HL-60 (cell line): ENCODE data around the gene ATG3.
"Not testable (repeated sequence)": the region's sequence is repeated elsewhere in the genome, so short reads cannot be mapped to it uniquely, and the experiment has no call there.

Experiments used
- DNase-seq, 2 experiments: peaks; one replicate each; pipeline ENCODE4 v3.0.0-alpha.2; 2010 to 2020; ENCODE audit warnings: low read depth in 1 of 2, low spot score in 1 of 2
- H3K27ac ChIP-seq: fragments of 250-450 bp; sonication (Bioruptor Pico); replicated peaks from 2 replicates; pipeline ENCODE4 v1.5.1; 2020; ENCODE audit warnings: mild to moderate bottlenecking, moderate library complexity
- H3K27me3 ChIP-seq: fragments of 250-450 bp; sonication (Bioruptor Pico); 2 replicates; pipeline ENCODE4 v1.5.1; 2021; ENCODE audit warnings: mild to moderate bottlenecking, moderate library complexity; ENCODE audit not compliant: insufficient read depth, poor library complexity, severe bottlenecking
- H3K4me3 ChIP-seq: replicated peaks from 2 replicates; pipeline ENCODE4 v1.5.1; 2011; ENCODE audit warnings: mild to moderate bottlenecking, control low read depth, low read length; ENCODE audit not compliant: insufficient read depth
- CTCF ChIP-seq: IDR thresholded peaks from one replicate; pipeline ENCODE4 v1.5.1; 2011; ENCODE audit warnings: low read length, control low read depth, inconsistent platforms; ENCODE audit not compliant: insufficient read depth
- GABPA ChIP-seq: IDR thresholded peaks from 2 replicates; pipeline ENCODE4 v1.6.1; 2012; ENCODE audit warnings: low read depth
- POLR2AphosphoS5 ChIP-seq: IDR thresholded peaks from 2 replicates; pipeline ENCODE4 v1.6.1; 2012; ENCODE audit warnings: low read depth
- REST ChIP-seq: IDR thresholded peaks from 2 replicates; pipeline ENCODE4 v1.6.1; 2012; ENCODE audit warnings: low read depth; ENCODE audit not compliant: insufficient replicate concordance
- SPI1 ChIP-seq: IDR thresholded peaks from 2 replicates; pipeline ENCODE4 v1.6.1; 2012; ENCODE audit warnings: low read depth, mild to moderate bottlenecking, borderline replicate concordance

The ATG3 gene

DNA sequence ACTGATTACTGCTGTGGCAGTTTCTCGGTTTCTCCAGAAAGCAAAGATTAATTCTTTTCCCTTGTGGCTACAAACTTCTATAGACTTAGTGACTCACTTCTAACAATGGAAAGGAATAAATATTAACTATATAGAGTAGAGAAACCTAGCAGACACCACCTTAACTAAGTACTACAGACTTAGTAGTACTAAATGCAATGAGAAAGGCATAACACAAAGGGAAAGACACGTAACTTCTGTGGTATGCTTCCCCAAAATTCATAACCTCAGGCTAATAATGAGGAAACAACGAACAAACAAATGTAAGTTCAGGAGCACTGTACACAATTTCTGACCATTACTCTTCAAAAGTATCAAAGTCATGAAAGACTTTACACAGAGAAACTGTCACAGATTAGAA, 31.2 kb downstream of the ATG3 start:
- Histone ChIP-seq H3K27me3 (no peaks in the 10 kb centered on the region), H3K4me3 (no peak overlapping the region), H3K27ac (no peak overlapping the region)
- TF ChIP-seq GABPA (no peak), POLR2AphosphoS5 (no peak), REST (no peak), SPI1 (no peak), CTCF (no peak)
- no peak for DNase-seq

- H3K4me3 ChIP-seq, H3K27me3 ChIP-seq, H3K27ac ChIP-seq, DNase-seq: not testable (repeated sequence)
Measured at GRCh38 chr3:112524127-112524526, 37.6 kb downstream of the ATG3 start.

GRCh38 chr3:112519424-112520001, 42.2 kb downstream of the ATG3 start:
- DNase-seq: peak; percentile 15 to 63
- no peaks in the 10 kb centered on the region for H3K27me3 ChIP-seq
- no peak overlapping the region for H3K27ac ChIP-seq
- TF ChIP-seq POLR2AphosphoS5 (no peak), REST (no peak), CTCF (peak; percentile 64), SPI1 (no peak), GABPA (no peak)
- H3K4me3 ChIP-seq: no peak overlapping the region

DNA sequence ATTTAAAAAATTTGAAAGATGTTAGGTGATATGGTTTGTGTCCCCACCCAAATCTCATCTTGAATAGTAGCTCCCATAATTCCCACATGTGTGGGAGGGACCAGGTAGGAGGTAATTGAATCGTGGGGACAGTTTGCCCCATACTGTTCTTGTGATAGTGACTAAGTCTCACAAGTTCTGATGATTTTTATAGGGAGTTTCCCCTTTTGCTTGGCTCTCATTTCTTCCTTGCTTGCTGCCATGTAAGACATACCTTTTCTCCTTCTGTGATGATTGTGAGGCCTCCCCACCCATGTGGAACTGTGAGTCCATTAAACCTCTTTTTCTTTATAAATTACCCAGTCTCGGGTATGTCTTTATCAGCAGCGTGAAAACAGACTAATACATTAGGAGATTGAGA, 42.8 kb downstream of the ATG3 start:
- H3K4me3 ChIP-seq, H3K27me3 ChIP-seq, H3K27ac ChIP-seq, DNase-seq: not testable (repeated sequence)

- Histone ChIP-seq H3K4me3 (no peak overlapping the region), H3K27me3 (no peaks in the 10 kb centered on the region), H3K27ac (no peak overlapping the region)
- TF ChIP-seq GABPA: no peak
- no peak for TF ChIP-seq POLR2AphosphoS5
- no peak for TF ChIP-seq SPI1
- TF ChIP-seq REST: no peak
- no peak for TF ChIP-seq CTCF
- DNase-seq: no peak
Measured at GRCh38 chr3:112514527-112515128, 47.1 kb downstream of the ATG3 start.
